T-helper 17 cell (primary cell): ENCODE measurements around the gene CCND3. TPM values are rescaled to one million over a fixed set of nuclear protein-coding genes. Genes with fewer than 3 reads are reported as not detected.

ENCODE experiments used
- ATAC-seq: fragments of 150-1000 bp; cut with Tn5 transposase; 2 replicates; pipeline ENCODE4 v1.10.0; 2021; ENCODE audit warnings: mild to moderate bottlenecking, moderate library complexity
- DNase-seq, 3 donors: peaks; one replicate each; pipeline versions ENCODE4 v3.0.0 to v3.0.0-alpha.2; 2020 to 2021
- H3K9me3 ChIP-seq: one replicate; pipeline ENCODE4 v1.7.0; 2013; ENCODE audit warnings: low read length, mild to moderate bottlenecking; ENCODE audit not compliant: control insufficient read depth, poor library complexity, severe bottlenecking
- H3K27ac Mint-ChIP-seq: one replicate; pipeline ENCODE4 v1.8.0; 2022; ENCODE audit warnings: mild to moderate bottlenecking, moderate library complexity, mixed read lengths
- H3K27me3 Mint-ChIP-seq: one replicate; pipeline ENCODE4 v1.8.0; 2022; ENCODE audit warnings: mixed read lengths
- H3K36me3 Mint-ChIP-seq: one replicate; pipeline ENCODE4 v1.8.0; 2022; ENCODE audit warnings: low read depth, mixed read lengths
- H3K4me1 Mint-ChIP-seq: one replicate; pipeline ENCODE4 v1.8.0; 2022; ENCODE audit warnings: mild to moderate bottlenecking, mixed read lengths
- H3K4me3 Mint-ChIP-seq: one replicate; pipeline ENCODE4 v1.8.0; 2022; ENCODE audit warnings: mild to moderate bottlenecking, moderate library complexity, mixed read lengths
- total RNA-seq, 4 donors: library from RNA in 2 of 4; stranded (reverse) in 2 of 4; gene quantifications; one replicate each; pipeline ENCODE4 v1.2.3 and lab custom pipeline; 2022 to 2026

CCND3 gene
- total RNA-seq, 2 donors from 2014 or later, result 247 to 250 TPM

- no peak for ATAC-seq
- no peaks in the 10 kb centered on the region for H3K27me3 Mint-ChIP-seq
- peaks cover 3% of the 10 kb centered on the region for H3K36me3 Mint-ChIP-seq
- peak in 1 of 3 donors; percentile 11 for DNase-seq
- H3K9me3 ChIP-seq, result no peaks in the 10 kb centered on the region
- peaks cover 51% of the 10 kb centered on the region for H3K4me1 Mint-ChIP-seq
- peak overlapping the region; percentile 91 for H3K27ac Mint-ChIP-seq
- H3K4me3 Mint-ChIP-seq, result peak overlapping the region; percentile 97
Observed at GRCh38 chr6:41939848-41940758, 1.5 kb downstream of the CCND3 start.

GRCh38 chr6:41939176-41939847 is 2.3 kb downstream of the CCND3 start:
- H3K36me3 Mint-ChIP-seq, result peaks cover 3% of the 10 kb centered on the region
- peak in 1 of 3 donors; percentile 12 for DNase-seq
- peaks cover 58% of the 10 kb centered on the region for H3K4me1 Mint-ChIP-seq
- no peak for ATAC-seq
- peak overlapping the region; percentile 91 for H3K27ac Mint-ChIP-seq
- H3K27me3 Mint-ChIP-seq, result no peaks in the 10 kb centered on the region
- no peaks in the 10 kb centered on the region for H3K9me3 ChIP-seq
- peak overlapping the region; percentile 97 for H3K4me3 Mint-ChIP-seq

- ATAC-seq (no peak), DNase-seq (no peak)
- H3K9me3 ChIP-seq, result no peaks in the 10 kb centered on the region
- peak overlapping the region; percentile 91 for H3K27ac Mint-ChIP-seq
- peaks cover 59% of the 10 kb centered on the region for H3K4me1 Mint-ChIP-seq
- peaks cover 3% of the 10 kb centered on the region for H3K36me3 Mint-ChIP-seq
- peak overlapping the region; percentile 97 for H3K4me3 Mint-ChIP-seq
- H3K27me3 Mint-ChIP-seq, result no peaks in the 10 kb centered on the region
Observed at GRCh38 chr6:41938590-41939175, 2.9 kb downstream of the CCND3 start.

- no peaks in the 10 kb centered on the region for H3K9me3 ChIP-seq
- peaks cover 4% of the 10 kb centered on the region for H3K36me3 Mint-ChIP-seq
- ATAC-seq (peak; percentile 50), DNase-seq (peak in 2 of 3 donors; percentile 26 to 34)
- peak overlapping the region; percentile 97 for H3K4me3 Mint-ChIP-seq
- H3K4me1 Mint-ChIP-seq, result peaks cover 60% of the 10 kb centered on the region
- H3K27ac Mint-ChIP-seq, result peak overlapping the region; percentile 91
- no peaks in the 10 kb centered on the region for H3K27me3 Mint-ChIP-seq
Observed at GRCh38 chr6:41937861-41938574, 3.6 kb downstream of the CCND3 start.

GRCh38 chr6:41937472-41937860 is 4.1 kb downstream of the CCND3 start:
- peak overlapping the region; percentile 97 for H3K4me3 Mint-ChIP-seq
- ATAC-seq (no peak), DNase-seq (no peak)
- no peaks in the 10 kb centered on the region for H3K27me3 Mint-ChIP-seq
- H3K27ac Mint-ChIP-seq, result peak overlapping the region; percentile 91
- H3K9me3 ChIP-seq, result no peaks in the 10 kb centered on the region
- H3K4me1 Mint-ChIP-seq, result peaks cover 61% of the 10 kb centered on the region
- H3K36me3 Mint-ChIP-seq, result peaks cover 5% of the 10 kb centered on the region

- peak; percentile 23 to 45 (median 31) for DNase-seq
- Mint-ChIP-seq H3K27ac (peak overlapping the region; percentile 82), H3K36me3 (peaks cover 9% of the 10 kb centered on the region), H3K27me3 (no peaks in the 10 kb centered on the region), H3K4me1 (peaks cover 62% of the 10 kb centered on the region), H3K4me3 (peak overlapping the region; percentile 95)
- H3K9me3 ChIP-seq, result no peaks in the 10 kb centered on the region
- peak; percentile 71 for ATAC-seq
Observed at GRCh38 chr6:41936073-41936837, 5.4 kb downstream of the CCND3 start.

- DNase-seq (no peak), ATAC-seq (no peak)
- H3K4me3 Mint-ChIP-seq, result peak overlapping the region; percentile 95
- no peaks in the 10 kb centered on the region for H3K27me3 Mint-ChIP-seq
- peaks cover 9% of the 10 kb centered on the region for H3K36me3 Mint-ChIP-seq
- H3K4me1 Mint-ChIP-seq, result peaks cover 62% of the 10 kb centered on the region
- H3K9me3 ChIP-seq, result no peaks in the 10 kb centered on the region
- H3K27ac Mint-ChIP-seq, result peak overlapping the region; percentile 82
Observed at GRCh38 chr6:41935685-41936072, 5.9 kb downstream of the CCND3 start.

- Mint-ChIP-seq H3K4me3 (peak overlapping the region; percentile 95), H3K36me3 (peaks cover 9% of the 10 kb centered on the region), H3K27ac (peak overlapping the region; percentile 82), H3K4me1 (peaks cover 58% of the 10 kb centered on the region), H3K27me3 (no peaks in the 10 kb centered on the region)
- DNase-seq (no peak), ATAC-seq (no peak)
- H3K9me3 ChIP-seq, result no peaks in the 10 kb centered on the region
Observed at GRCh38 chr6:41935193-41935574, 6.4 kb downstream of the CCND3 start.

- H3K27ac Mint-ChIP-seq, result peak overlapping the region; percentile 82
- H3K4me1 Mint-ChIP-seq, result peaks cover 52% of the 10 kb centered on the region
- peaks cover 9% of the 10 kb centered on the region for H3K36me3 Mint-ChIP-seq
- DNase-seq, result no peak
- no peak for ATAC-seq
- H3K9me3 ChIP-seq, result no peaks in the 10 kb centered on the region
- H3K27me3 Mint-ChIP-seq, result no peaks in the 10 kb centered on the region
- peak overlapping the region; percentile 95 for H3K4me3 Mint-ChIP-seq
Observed at GRCh38 chr6:41934278-41935192, 7.1 kb downstream of the CCND3 start.

- Mint-ChIP-seq H3K4me3 (peak overlapping the region; percentile 31), H3K27me3 (no peaks in the 10 kb centered on the region), H3K27ac (peak overlapping the region; percentile 82), H3K36me3 (peaks cover 9% of the 10 kb centered on the region), H3K4me1 (peaks cover 38% of the 10 kb centered on the region)
- H3K9me3 ChIP-seq, result no peaks in the 10 kb centered on the region
- DNase-seq (no peak), ATAC-seq (no peak)
Observed at GRCh38 chr6:41932378-41932777, 9.2 kb downstream of the CCND3 start.

GRCh38 chr6:41931792-41932191 is 9.8 kb downstream of the CCND3 start:
- no peak for DNase-seq
- Mint-ChIP-seq H3K36me3 (peaks cover 9% of the 10 kb centered on the region), H3K27ac (peak overlapping the region; percentile 82), H3K4me1 (peaks cover 34% of the 10 kb centered on the region), H3K4me3 (peak overlapping the region; percentile 55), H3K27me3 (no peaks in the 10 kb centered on the region)
- H3K9me3 ChIP-seq, result no peaks in the 10 kb centered on the region
- ATAC-seq, result no peak
